Measurements from ENCODE around the gene MARK3. TPM values are rescaled to one million over a fixed set of nuclear protein-coding genes. Genes with fewer than 3 reads are reported as not detected.
A peak's percentile ranks its signal among the peaks of the same experiment; 100 is the strongest.

MARK3 gene
- total and polyA plus RNA-seq, 2 of the 4 experiments (the other 2 are of a cell fraction), result 78.5 to 80.5 TPM

GRCh38 chr14:103386713-103387329, 1.6 kb downstream of the MARK3 start:
- Histone ChIP-seq H3K4ac (ENCODE audit: low read depth, low read length) (0 out of 2 replicates have a peak overlapping the region, but pooled peaks have one; percentile 6), H3K79me1 (ENCODE audit: low read depth in 1 of 2, low read length in 2 of 2) (peaks cover 5 to 35% of the 10 kb centered on the region in 2 experiments; a peak in 3 of 4 replicates), H3K56ac (ENCODE audit: extremely low read depth, insufficient read depth, low read length) (peak overlapping the region; percentile 86), H3K4me3 (ENCODE audit: insufficient read depth, low read depth, low read length) (peak overlapping the region; percentile 100), H2AK5ac (ENCODE audit: low read depth, low read length) (no peak overlapping the region), H2BK5ac (ENCODE audit: low read depth, low read length, poor library complexity, severe bottlenecking) (peak overlapping the region; percentile 86), H4K5ac (ENCODE audit: low read depth, low read length) (no peak overlapping the region), H3K9me3 (ENCODE audit: control insufficient read depth, insufficient read depth, low read length) (no peaks in the 10 kb centered on the region), H2AFZ (replicated peaks; ENCODE audit: low read length, poor library complexity) (no peak overlapping the region), H3K36me3 (ENCODE audit: control insufficient read depth, insufficient read depth, low read length) (no peaks in the 10 kb centered on the region), H3K4me2 (ENCODE audit: low read depth, low read length) (peak overlapping the region; percentile 98), H3K18ac (ENCODE audit: low read depth, low read length) (no peak overlapping the region), H2BK15ac (ENCODE audit: low read depth, low read length) (no peak overlapping the region), H2AK9ac (replicated peaks; ENCODE audit: low read depth, low read length, poor library complexity) (no peak overlapping the region), H3K9ac (ENCODE audit: low read depth, low read length) (peak overlapping the region; percentile 99), H4K91ac (ENCODE audit: insufficient read depth, low read depth, low read length) (no peak overlapping the region), H2BK20ac (ENCODE audit: low read depth, low read length) (no peak overlapping the region), H3K14ac (replicated peaks; ENCODE audit: low read depth, low read length) (peak overlapping the region; percentile 98; the same call in 1 of the 2 replicates), H3K27ac (ENCODE audit: insufficient read depth, low read length) (peak overlapping the region; percentile 93; the same call in 1 of the 2 replicates), H3K27me3 (ENCODE audit: control insufficient read depth, insufficient read depth, low read length) (no peaks in the 10 kb centered on the region), H4K8ac (ENCODE audit: low read depth in 2 of 2, low read length in 2 of 2) (no peak overlapping the region), H3K4me1 (ENCODE audit: control insufficient read depth, insufficient read depth, low read length) (peaks cover 12% of the 10 kb centered on the region), H4K20me1 (ENCODE audit: insufficient read depth, low read length) (peaks cover 61% of the 10 kb centered on the region), H3K23ac (ENCODE audit: low read depth, low read length) (peak overlapping the region; percentile 99), H3K9me1 (ENCODE audit: insufficient read depth, low read length) (peaks cover 14% of the 10 kb centered on the region), H2BK120ac (ENCODE audit: low read depth, low read length) (no peak overlapping the region)
- no peak for TF ChIP-seq CTCF (conservative IDR thresholded peaks at IDR 0.05; ENCODE audit: low read depth, low read length)
- no peak for TF ChIP-seq MAZ (IDR thresholded peaks at IDR 0.05; ENCODE audit: borderline replicate concordance, low read depth, low read length)
- TF ChIP-seq MAFK (IDR thresholded peaks at IDR 0.05; ENCODE audit: low read depth, low read length), result no peak
- TF ChIP-seq RCOR1 (IDR thresholded peaks at IDR 0.05; ENCODE audit: insufficient replicate concordance, low read length), result no peak
- no peak for TF ChIP-seq POLR2A (IDR thresholded peaks at IDR 0.05; ENCODE audit: low read depth, low read length)
- no TSS peak for BruUV-seq (replicated peaks)
- ChIA-PET CTCF (no interaction called here), POLR2A (ENCODE audit: unreplicated experiment) (interaction anchor here (0.6 kb wide), 1 partner anchor 50 kb away, joined by 4 read pairs; no protein-coding TSS in a partner anchor)
- WGBS, 2 experiments (ENCODE audit: extremely low coverage in 2 of 2, insufficient read length in 1 of 2), result 0% methylated on average over 2 of the region's 9 CpGs; no CpG with 5 or more reads in 1 of the 2 experiments
- DNase-seq, result peak; percentile 35
- intact Hi-C loops (cut with micrococcal nuclease) (no loop called here), dilution Hi-C loops (cut with HindIII; ENCODE audit: low sequenced_read_pairs, unreplicated experiment) (no loop called here), in situ Hi-C loops (cut with MboI; ENCODE audit: low sequenced_read_pairs) (no loop called here)
- ATAC-seq (ENCODE audit: low read depth), result no peak

Data from IMR-90 (cell line).